ENCODE data around the gene SPDL1. TPM values are rescaled to one million over a fixed set of nuclear protein-coding genes. Genes with fewer than 3 reads are reported as not detected.

SPDL1 gene
- total and polyA plus RNA-seq, 2 of the 8 experiments (the other 6 are each of a cell fraction or from before 2014, with no cell fraction given): 16.9 to 44.5 TPM

DNA sequence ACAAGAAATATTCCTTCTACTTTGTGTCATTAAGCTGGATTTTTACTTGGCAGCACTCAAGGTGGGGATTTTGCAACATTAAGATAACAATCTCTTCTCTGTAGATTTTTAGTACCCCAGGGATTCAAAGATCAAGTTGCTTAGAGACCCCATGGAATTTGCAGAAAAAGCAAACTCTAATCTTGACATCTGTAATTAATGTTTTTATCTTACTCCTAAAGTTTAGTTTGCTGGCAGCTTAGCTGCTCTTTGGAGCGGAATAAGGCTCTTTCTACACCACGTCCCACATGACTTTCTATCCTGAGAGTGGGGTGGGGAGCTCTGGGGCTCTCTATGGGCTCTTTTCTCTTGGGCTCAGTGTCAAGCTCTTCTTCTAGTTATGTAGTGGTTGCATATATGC lies 21.7 kb upstream of the SPDL1 start (continued):
- TF ChIP-seq SIN3A (conservative IDR thresholded peaks at IDR 0.05 in 1 of 2, IDR thresholded peaks at IDR 0.05 in 1 of 2; ENCODE audit: low read depth in 1 of 2, low read length in 2 of 2) (no peak), POLR2AphosphoS5 (IDR thresholded peaks at IDR 0.05; ENCODE audit: low read depth, low read length) (no peak), CBX5 (IDR thresholded peaks at IDR 0.05; ENCODE audit: low read depth, low read length) (no peak), ASH2L (IDR thresholded peaks at IDR 0.05; ENCODE audit: low read length) (no peak), CHD2 (IDR thresholded peaks at IDR 0.05; ENCODE audit: low read length) (no peak)
